Measurements from ENCODE around the gene MED12L.

DNA sequence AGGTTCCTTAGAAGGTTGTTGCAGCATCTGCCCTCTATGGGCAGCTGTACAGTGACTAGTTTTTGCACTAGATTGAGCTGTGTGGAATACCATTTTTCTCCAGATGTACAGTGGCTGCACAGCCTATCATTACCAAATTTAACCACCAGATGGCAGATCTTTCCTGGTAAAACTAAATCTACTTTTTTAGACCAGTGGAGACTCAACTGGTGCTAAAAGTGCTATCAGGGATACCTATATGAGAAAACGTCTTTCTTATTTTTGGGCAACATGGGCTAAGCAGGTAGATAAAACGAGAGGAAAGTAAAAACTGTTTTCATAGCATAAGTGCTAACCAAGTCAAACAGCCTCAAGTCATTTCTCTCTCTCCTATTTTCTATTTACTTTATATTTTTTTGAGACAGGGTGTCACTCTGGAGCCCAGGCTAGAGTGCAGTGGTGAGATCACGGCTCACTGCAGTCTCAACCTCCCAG, 354.2 kb downstream of the MED12L start:
- peak; percentile 68 for TF ChIP-seq RAD21 (IDR thresholded peaks at IDR 0.05; ENCODE audit: insufficient read depth, low read depth, low read length)
- no peak for TF ChIP-seq BRCA1 (IDR thresholded peaks at IDR 0.05; ENCODE audit: low read depth, low read length)
- TF ChIP-seq, protein P1, sequence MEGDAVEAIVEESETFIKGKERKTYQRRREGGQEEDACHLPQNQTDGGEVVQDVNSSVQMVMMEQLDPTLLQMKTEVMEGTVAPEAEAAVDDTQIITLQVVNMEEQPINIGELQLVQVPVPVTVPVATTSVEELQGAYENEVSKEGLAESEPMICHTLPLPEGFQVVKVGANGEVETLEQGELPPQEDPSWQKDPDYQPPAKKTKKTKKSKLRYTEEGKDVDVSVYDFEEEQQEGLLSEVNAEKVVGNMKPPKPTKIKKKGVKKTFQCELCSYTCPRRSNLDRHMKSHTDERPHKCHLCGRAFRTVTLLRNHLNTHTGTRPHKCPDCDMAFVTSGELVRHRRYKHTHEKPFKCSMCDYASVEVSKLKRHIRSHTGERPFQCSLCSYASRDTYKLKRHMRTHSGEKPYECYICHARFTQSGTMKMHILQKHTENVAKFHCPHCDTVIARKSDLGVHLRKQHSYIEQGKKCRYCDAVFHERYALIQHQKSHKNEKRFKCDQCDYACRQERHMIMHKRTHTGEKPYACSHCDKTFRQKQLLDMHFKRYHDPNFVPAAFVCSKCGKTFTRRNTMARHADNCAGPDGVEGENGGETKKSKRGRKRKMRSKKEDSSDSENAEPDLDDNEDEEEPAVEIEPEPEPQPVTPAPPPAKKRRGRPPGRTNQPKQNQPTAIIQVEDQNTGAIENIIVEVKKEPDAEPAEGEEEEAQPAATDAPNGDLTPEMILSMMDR (IDR thresholded peaks at IDR 0.05 in 2 of 3, conservative IDR thresholded peaks at IDR 0.05 in 1 of 3; ENCODE audit: control insufficient read depth in 2 of 3, extremely low read depth in 1 of 3, insufficient read depth in 1 of 3, low read depth in 3 of 3, low read length in 3 of 3) = peak; percentile 63 to 70 (median 70)
- TF ChIP-seq ZNF207 (IDR thresholded peaks at IDR 0.05; ENCODE audit: borderline replicate concordance) = no peak
- TF ChIP-seq POLR2A (IDR thresholded peaks at IDR 0.05; ENCODE audit: low read depth, low read length) = no peak
- no peak for TF ChIP-seq RFX5 (IDR thresholded peaks at IDR 0.05; ENCODE audit: low read depth, low read length)
- TF ChIP-seq, protein P2, sequence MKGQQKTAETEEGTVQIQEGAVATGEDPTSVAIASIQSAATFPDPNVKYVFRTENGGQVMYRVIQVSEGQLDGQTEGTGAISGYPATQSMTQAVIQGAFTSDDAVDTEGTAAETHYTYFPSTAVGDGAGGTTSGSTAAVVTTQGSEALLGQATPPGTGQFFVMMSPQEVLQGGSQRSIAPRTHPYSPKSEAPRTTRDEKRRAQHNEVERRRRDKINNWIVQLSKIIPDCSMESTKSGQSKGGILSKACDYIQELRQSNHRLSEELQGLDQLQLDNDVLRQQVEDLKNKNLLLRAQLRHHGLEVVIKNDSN (IDR thresholded peaks at IDR 0.05; ENCODE audit: borderline replicate concordance, extremely low read length, insufficient read depth, low read depth, low read length) = no peak
- TF ChIP-seq E2F4 (IDR thresholded peaks at IDR 0.05; ENCODE audit: low read depth, low read length) = no peak

Measured in GM12878 (cell line).